CD4-positive, alpha-beta T cell treated with Interleukin-12 subunit alpha and Interleukin-12 subunit beta, for 1 hour (primary cell): ENCODE data around the gene CXCL12.

ENCODE experiments used
- DNase-seq: peaks from one replicate; pipeline ENCODE4 v3.0.0-alpha.2; 2020

Gene CXCL12

GRCh38 chr10:44361109-44361508 is 23.8 kb downstream of the CXCL12 start:
- no peak for DNase-seq

GRCh38 chr10:44358080-44358771 is 26.7 kb downstream of the CXCL12 start:
- DNase-seq = no peak

GRCh38 chr10:44357023-44357540 is 27.8 kb downstream of the CXCL12 start:
- no peak for DNase-seq

GRCh38 chr10:44356139-44357022 is 28.5 kb downstream of the CXCL12 start:
- no peak for DNase-seq

- no peak for DNase-seq
Observed at GRCh38 chr10:44355630-44356029, 29.3 kb downstream of the CXCL12 start.

- DNase-seq = no peak
Observed at GRCh38 chr10:44354771-44355170, 30.1 kb downstream of the CXCL12 start.

GRCh38 chr10:44353721-44354120 is 31.2 kb downstream of the CXCL12 start:
- no peak for DNase-seq

GRCh38 chr10:44353128-44353390 is 31.8 kb downstream of the CXCL12 start:
- no peak for DNase-seq

GRCh38 chr10:44352316-44353127 is 32.4 kb downstream of the CXCL12 start:
- no peak for DNase-seq

GRCh38 chr10:44348496-44348895 is 36.4 kb downstream of the CXCL12 start:
- no peak for DNase-seq

GRCh38 chr10:44347609-44348400 is 37.1 kb downstream of the CXCL12 start:
- no peak for DNase-seq

GRCh38 chr10:44344727-44345126 is 40.2 kb downstream of the CXCL12 start:
- DNase-seq = no peak

GRCh38 chr10:44343843-44344242 is 41.1 kb downstream of the CXCL12 start:
- DNase-seq = no peak

- DNase-seq = no peak
Observed at GRCh38 chr10:44341886-44342285, 43.0 kb downstream of the CXCL12 start.

- no peak for DNase-seq
Observed at GRCh38 chr10:44340557-44340956, 44.3 kb downstream of the CXCL12 start.

- DNase-seq = no peak
Observed at GRCh38 chr10:44339218-44339617, 45.7 kb downstream of the CXCL12 start.

GRCh38 chr10:44337081-44337480 is 47.8 kb downstream of the CXCL12 start:
- DNase-seq = no peak

GRCh38 chr10:44335330-44336021 is 49.4 kb downstream of the CXCL12 start:
- no peak for DNase-seq

GRCh38 chr10:44334621-44335184 is 50.2 kb downstream of the CXCL12 start:
- DNase-seq = no peak

GRCh38 chr10:44334091-44334490 is 50.8 kb downstream of the CXCL12 start:
- no peak for DNase-seq

GRCh38 chr10:44333511-44333910 is 51.4 kb downstream of the CXCL12 start:
- no peak for DNase-seq

GRCh38 chr10:44332465-44332864 is 52.4 kb downstream of the CXCL12 start:
- no peak for DNase-seq
